ENCODE measurements around the gene CYYR1. TPM values are rescaled to one million over a fixed set of nuclear protein-coding genes. Genes with fewer than 3 reads are reported as not detected.

CYYR1 gene
- polyA plus RNA-seq, 1 experiment = not detected

DNA sequence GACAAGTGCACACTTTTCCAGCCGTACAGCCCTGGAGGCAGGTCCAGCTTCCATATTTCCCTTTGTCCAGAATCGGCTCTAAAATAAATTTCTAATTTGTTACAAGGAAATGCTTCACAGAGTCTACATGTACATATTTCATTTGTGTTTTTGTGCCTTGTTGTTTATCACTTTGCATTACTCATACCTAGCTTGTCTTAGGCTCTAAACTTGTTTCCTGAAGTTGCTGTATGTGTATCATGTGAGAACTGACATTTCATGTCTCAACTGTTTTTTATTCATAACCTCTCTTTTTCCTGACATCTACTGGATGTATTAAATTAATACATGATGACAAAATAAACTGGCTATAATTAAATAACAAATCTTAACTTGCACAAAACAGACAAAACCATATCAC is 7.5 kb downstream of the CYYR1 start:
- ChIA-PET CTCF (no interaction called here), POLR2A (no interaction called here)
- DNase-seq (ENCODE audit: low read depth, low spot score) = no peak
- Histone ChIP-seq H3K9me3 (ENCODE audit: control insufficient read depth, insufficient read depth, low read length) (no peaks in the 10 kb centered on the region), H3K27me3 (ENCODE audit: control insufficient read depth, insufficient read depth, low read length) (no peaks in the 10 kb centered on the region), H3K4me3 (ENCODE audit: low read depth, low read length) (no peak overlapping the region), H3K27ac (ENCODE audit: low read depth, low read length) (no peak overlapping the region)
- TF ChIP-seq, protein P1, sequence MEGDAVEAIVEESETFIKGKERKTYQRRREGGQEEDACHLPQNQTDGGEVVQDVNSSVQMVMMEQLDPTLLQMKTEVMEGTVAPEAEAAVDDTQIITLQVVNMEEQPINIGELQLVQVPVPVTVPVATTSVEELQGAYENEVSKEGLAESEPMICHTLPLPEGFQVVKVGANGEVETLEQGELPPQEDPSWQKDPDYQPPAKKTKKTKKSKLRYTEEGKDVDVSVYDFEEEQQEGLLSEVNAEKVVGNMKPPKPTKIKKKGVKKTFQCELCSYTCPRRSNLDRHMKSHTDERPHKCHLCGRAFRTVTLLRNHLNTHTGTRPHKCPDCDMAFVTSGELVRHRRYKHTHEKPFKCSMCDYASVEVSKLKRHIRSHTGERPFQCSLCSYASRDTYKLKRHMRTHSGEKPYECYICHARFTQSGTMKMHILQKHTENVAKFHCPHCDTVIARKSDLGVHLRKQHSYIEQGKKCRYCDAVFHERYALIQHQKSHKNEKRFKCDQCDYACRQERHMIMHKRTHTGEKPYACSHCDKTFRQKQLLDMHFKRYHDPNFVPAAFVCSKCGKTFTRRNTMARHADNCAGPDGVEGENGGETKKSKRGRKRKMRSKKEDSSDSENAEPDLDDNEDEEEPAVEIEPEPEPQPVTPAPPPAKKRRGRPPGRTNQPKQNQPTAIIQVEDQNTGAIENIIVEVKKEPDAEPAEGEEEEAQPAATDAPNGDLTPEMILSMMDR (IDR thresholded peaks at IDR 0.05; ENCODE audit: low read depth, low read length) = no peak

DNA sequence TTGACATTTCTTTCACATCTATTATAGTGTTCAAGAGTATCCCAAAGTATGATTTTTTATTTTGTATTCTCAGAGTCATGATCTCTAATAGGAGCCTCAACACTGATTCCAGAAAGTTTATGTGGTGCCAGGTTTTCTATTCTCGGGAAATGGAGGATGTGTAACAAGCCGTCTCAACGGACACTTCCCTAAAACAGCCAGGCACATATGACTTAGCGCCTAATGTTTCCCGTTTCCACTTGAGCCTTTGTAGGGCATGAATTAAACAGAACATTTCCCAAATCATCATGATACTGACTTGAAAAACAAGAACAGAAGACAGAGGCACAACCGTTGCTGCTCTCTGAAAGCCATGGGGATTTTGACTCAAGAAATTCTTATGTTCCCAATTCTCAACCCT is 8.0 kb downstream of the CYYR1 start:
- TF ChIP-seq, protein P1 (IDR thresholded peaks at IDR 0.05; ENCODE audit: low read depth, low read length) = no peak
- Histone ChIP-seq H3K9me3 (ENCODE audit: control insufficient read depth, insufficient read depth, low read length) (no peaks in the 10 kb centered on the region), H3K4me3 (ENCODE audit: low read depth, low read length) (no peak overlapping the region), H3K27me3 (ENCODE audit: control insufficient read depth, insufficient read depth, low read length) (no peaks in the 10 kb centered on the region), H3K27ac (ENCODE audit: low read depth, low read length) (no peak overlapping the region)
- POLR2A ChIA-PET = no interaction called here
- CTCF ChIA-PET = no interaction called here
- DNase-seq (ENCODE audit: low read depth, low spot score) = no peak

DNA sequence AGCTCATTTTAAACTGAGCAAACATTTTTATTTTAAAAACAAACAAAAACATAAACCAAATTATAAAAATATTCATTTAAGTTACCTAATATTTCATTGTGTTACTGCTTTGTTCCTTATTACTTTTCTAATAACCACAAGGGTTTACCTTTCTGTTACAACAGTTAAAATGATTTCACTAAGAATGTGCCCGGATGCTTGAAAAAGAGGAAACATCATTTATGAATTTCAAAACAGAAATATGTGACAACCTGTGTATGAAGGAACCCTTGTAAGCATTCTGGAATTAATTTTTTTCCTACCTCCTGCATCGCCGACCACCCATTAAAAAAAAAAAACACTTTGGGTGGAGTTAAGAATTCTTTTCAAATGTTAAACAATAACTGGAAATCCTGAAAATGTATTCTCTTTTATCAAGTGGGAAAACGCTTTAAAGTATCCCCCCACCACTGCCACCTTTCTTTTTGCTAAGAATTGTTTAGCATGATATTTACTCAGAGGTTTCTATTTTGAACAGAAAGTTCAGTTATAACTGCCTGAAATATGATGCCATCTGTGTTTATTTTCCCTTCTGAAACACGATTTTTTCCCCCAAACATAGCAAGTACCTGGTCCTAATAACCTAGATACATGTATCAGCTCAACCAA is 9.1 kb downstream of the CYYR1 start:
- POLR2A ChIA-PET = no interaction called here
- Histone ChIP-seq H3K9me3 (ENCODE audit: control insufficient read depth, insufficient read depth, low read length) (no peaks in the 10 kb centered on the region), H3K4me3 (ENCODE audit: low read depth, low read length) (no peak overlapping the region), H3K27ac (ENCODE audit: low read depth, low read length) (no peak overlapping the region), H3K27me3 (ENCODE audit: control insufficient read depth, insufficient read depth, low read length) (no peaks in the 10 kb centered on the region)
- DNase-seq (ENCODE audit: low read depth, low spot score) = no peak
- TF ChIP-seq, protein P1 (IDR thresholded peaks at IDR 0.05; ENCODE audit: low read depth, low read length) = no peak
- CTCF ChIA-PET = interaction anchor here (0.5 to 0.6 kb wide), 2 partner anchors 290 to 337 kb away, joined by 3 to 5 read pairs; no protein-coding TSS in a partner anchor

DNA sequence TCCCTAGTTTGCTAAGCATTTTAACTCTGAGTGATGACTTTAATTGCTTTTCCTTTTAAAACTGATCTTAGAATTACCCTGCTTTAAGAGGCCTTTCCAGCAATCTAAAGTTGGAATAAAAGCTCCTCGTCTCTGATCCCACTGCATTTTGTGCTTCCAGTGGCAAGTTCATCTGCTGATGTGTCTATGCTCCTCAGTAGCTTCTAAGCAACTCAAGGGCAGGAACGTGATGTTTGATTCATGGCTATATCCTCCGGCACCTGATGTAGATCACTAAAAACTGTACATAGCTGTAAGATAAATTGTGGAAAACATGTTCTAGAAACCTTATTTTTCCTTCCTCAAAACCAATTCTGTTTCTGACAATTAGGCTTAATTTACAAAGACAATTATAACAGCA is 12.5 kb downstream of the CYYR1 start:
- Histone ChIP-seq H3K9me3 (ENCODE audit: control insufficient read depth, insufficient read depth, low read length) (no peaks in the 10 kb centered on the region), H3K4me3 (ENCODE audit: low read depth, low read length) (no peak overlapping the region), H3K27me3 (ENCODE audit: control insufficient read depth, insufficient read depth, low read length) (no peaks in the 10 kb centered on the region), H3K27ac (ENCODE audit: low read depth, low read length) (no peak overlapping the region)
- POLR2A ChIA-PET = no interaction called here
- TF ChIP-seq, protein P1 (IDR thresholded peaks at IDR 0.05; ENCODE audit: low read depth, low read length) = no peak
- no peak for DNase-seq (ENCODE audit: low read depth, low spot score)
- CTCF ChIA-PET = no interaction called here

DNA sequence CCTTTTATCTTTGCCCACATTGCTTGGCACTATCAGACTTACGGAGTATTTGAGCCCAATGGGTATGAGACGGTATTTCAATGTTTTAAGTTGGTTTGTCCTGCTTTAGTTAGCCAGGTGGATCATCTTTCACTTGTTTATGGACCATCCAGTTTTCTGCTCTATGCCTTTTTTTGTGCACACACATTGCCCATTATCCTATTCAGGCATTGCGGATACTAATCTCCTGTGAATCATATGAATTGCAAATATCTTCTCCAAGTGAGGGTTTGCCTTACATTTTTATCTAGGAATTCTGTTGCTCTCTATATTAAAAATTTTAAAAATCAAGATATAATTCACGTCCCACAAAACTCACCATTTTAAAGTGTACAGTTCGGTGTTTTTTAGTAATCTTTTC is 14.0 kb downstream of the CYYR1 start:
- no peak overlapping the region for H3K4me3 ChIP-seq (ENCODE audit: low read depth, low read length)
- no peaks in the 10 kb centered on the region for H3K9me3 ChIP-seq (ENCODE audit: control insufficient read depth, insufficient read depth, low read length)
- CTCF ChIA-PET = no interaction called here
- no peak overlapping the region for H3K27ac ChIP-seq (ENCODE audit: low read depth, low read length)
- TF ChIP-seq, protein P1 (IDR thresholded peaks at IDR 0.05; ENCODE audit: low read depth, low read length) = no peak
- POLR2A ChIA-PET = no interaction called here
- H3K27me3 ChIP-seq (ENCODE audit: control insufficient read depth, insufficient read depth, low read length) = no peaks in the 10 kb centered on the region
- no peak for DNase-seq (ENCODE audit: low read depth, low spot score)
